Measurements from ENCODE around the gene STARD10. TPM values are rescaled to one million over a fixed set of nuclear protein-coding genes. Genes with fewer than 3 reads are reported as not detected.

STARD10 gene
- total RNA-seq, 1 experiment from 2014 or later: 55.1 TPM

DNA sequence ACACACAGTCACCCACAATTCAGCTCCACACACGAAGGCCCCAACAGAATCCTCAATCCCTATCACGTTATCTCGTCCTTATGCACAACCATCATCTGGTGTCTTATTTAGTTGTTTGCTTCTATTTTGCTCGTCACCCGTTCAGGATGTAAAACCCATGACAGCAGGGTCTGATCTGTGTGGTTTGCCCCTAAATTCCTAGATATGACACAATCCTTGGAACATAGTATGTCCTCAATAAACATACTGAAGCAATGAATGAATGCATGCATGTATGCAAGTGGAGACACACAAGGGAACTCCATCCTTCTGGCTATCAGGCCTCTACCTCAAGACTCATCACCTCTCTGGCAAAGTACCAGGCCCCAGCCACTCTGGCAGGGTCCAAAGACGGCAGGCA lies 20.2 kb downstream of the STARD10 start:
- no peak overlapping the region for H3K4me3 Mint-ChIP-seq (ENCODE audit: low read depth, unreplicated experiment)
- no peaks in the 10 kb centered on the region for H3K9me3 Mint-ChIP-seq (ENCODE audit: low read depth, unreplicated experiment)
- peaks cover 16% of the 10 kb centered on the region for H3K4me1 Mint-ChIP-seq (ENCODE audit: low read depth, unreplicated experiment)
- CTCF ChIA-PET: no interaction called here
- H3K36me3 Mint-ChIP-seq (ENCODE audit: insufficient read depth, unreplicated experiment): peaks cover 7% of the 10 kb centered on the region
- DNase-seq: no peak
- H3K27me3 Mint-ChIP-seq (ENCODE audit: unreplicated experiment): no peaks in the 10 kb centered on the region
- intact Hi-C loops (cut with micrococcal nuclease; ENCODE audit: unreplicated experiment): no loop called here
- no peak overlapping the region for H3K27ac Mint-ChIP-seq (ENCODE audit: unreplicated experiment)
- no TSS peak for BruUV-seq (replicated peaks)
- TF ChIP-seq, protein P1, sequence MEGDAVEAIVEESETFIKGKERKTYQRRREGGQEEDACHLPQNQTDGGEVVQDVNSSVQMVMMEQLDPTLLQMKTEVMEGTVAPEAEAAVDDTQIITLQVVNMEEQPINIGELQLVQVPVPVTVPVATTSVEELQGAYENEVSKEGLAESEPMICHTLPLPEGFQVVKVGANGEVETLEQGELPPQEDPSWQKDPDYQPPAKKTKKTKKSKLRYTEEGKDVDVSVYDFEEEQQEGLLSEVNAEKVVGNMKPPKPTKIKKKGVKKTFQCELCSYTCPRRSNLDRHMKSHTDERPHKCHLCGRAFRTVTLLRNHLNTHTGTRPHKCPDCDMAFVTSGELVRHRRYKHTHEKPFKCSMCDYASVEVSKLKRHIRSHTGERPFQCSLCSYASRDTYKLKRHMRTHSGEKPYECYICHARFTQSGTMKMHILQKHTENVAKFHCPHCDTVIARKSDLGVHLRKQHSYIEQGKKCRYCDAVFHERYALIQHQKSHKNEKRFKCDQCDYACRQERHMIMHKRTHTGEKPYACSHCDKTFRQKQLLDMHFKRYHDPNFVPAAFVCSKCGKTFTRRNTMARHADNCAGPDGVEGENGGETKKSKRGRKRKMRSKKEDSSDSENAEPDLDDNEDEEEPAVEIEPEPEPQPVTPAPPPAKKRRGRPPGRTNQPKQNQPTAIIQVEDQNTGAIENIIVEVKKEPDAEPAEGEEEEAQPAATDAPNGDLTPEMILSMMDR (IDR thresholded peaks at IDR 0.05; ENCODE audit: unreplicated experiment): no peak

DNA sequence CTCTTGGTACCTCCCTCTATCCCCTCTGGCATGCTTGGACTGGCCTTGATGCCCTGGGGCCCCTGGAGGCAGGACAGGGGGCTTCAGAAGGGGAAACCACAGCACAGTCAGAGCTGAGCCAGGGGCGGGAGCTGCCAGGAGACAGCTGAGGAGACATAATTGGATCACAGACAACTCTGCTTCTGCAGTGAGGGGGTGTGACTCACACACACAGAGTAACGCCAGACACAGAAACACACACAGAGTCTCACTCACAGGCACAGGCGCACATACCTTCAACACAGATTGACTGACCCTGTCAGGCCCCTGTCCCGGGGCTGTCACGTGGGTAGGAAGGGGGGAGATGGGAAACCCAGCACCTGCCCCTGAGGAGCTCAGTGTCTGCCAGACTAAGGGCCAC lies 20.6 kb downstream of the STARD10 start:
- peaks cover 20% of the 10 kb centered on the region for H3K4me1 Mint-ChIP-seq (ENCODE audit: low read depth, unreplicated experiment)

DNA sequence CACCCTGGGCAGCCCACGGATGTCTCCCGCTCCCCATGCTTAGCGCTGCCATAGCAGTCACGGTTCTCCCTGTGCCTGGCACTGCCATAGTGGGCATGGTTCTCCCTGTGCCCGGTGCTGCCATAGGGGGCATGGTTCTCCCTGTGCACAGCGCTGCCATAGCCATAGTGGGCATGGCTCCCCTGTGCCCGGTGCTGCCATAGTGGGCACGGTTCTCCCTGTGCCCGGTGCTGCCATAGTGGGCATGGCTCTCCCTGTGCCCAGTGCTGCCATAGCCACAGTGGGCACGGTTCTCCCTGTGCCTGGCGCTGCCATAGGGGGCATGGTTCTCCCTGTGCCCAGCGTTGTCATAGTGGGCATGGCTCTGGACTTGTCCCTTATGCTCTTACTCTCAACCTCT lies 21.8 kb downstream of the STARD10 start:
- TF ChIP-seq, protein P1 (IDR thresholded peaks at IDR 0.05; ENCODE audit: unreplicated experiment): no peak
- no peaks in the 10 kb centered on the region for H3K27me3 Mint-ChIP-seq (ENCODE audit: unreplicated experiment)
- H3K27ac Mint-ChIP-seq (ENCODE audit: unreplicated experiment): no peak overlapping the region
- no TSS peak for BruUV-seq (replicated peaks)
- no peak for DNase-seq
- H3K36me3 Mint-ChIP-seq (ENCODE audit: insufficient read depth, unreplicated experiment): peaks cover 13% of the 10 kb centered on the region
- H3K4me1 Mint-ChIP-seq (ENCODE audit: low read depth, unreplicated experiment): peaks cover 16% of the 10 kb centered on the region
- no peaks in the 10 kb centered on the region for H3K9me3 Mint-ChIP-seq (ENCODE audit: low read depth, unreplicated experiment)
- CTCF ChIA-PET: no interaction called here
- intact Hi-C loops (cut with micrococcal nuclease; ENCODE audit: unreplicated experiment): no loop called here
- no peak overlapping the region for H3K4me3 Mint-ChIP-seq (ENCODE audit: low read depth, unreplicated experiment)

More for the DNA sequence above, 20.6 kb downstream of the STARD10 start:
- no peak for DNase-seq
- Mint-ChIP-seq H3K4me3 (ENCODE audit: low read depth, unreplicated experiment) (no peak overlapping the region), H3K9me3 (ENCODE audit: low read depth, unreplicated experiment) (no peaks in the 10 kb centered on the region), H3K36me3 (ENCODE audit: insufficient read depth, unreplicated experiment) (peaks cover 11% of the 10 kb centered on the region), H3K27me3 (ENCODE audit: unreplicated experiment) (no peaks in the 10 kb centered on the region), H3K27ac (ENCODE audit: unreplicated experiment) (no peak overlapping the region)
- TF ChIP-seq, protein P1 (IDR thresholded peaks at IDR 0.05; ENCODE audit: unreplicated experiment): no peak
- CTCF ChIA-PET: no interaction called here
- intact Hi-C loops (cut with micrococcal nuclease; ENCODE audit: unreplicated experiment): no loop called here
- no TSS peak for BruUV-seq (replicated peaks)

DNA sequence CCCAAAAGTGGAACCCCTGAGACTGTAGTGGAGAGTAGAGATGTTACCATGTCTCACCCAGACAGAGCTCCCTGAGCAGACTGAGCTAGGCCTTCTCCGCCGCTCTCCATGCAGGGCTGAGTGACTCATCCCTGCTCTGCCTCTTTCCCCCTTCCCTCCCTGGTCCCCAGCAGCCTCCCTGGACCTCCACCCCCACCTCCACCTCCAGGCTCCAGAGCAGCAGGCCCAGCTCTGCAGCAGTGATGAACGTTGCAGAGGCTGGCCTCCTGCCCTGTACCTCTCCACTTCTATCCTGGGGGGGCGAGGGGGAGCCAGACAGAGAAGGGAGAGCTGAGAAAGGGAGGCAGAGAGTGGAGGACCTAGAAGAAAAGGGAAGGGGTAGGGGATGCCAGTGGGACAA lies 22.3 kb downstream of the STARD10 start:
- Mint-ChIP-seq H3K9me3 (ENCODE audit: low read depth, unreplicated experiment) (no peaks in the 10 kb centered on the region), H3K4me3 (ENCODE audit: low read depth, unreplicated experiment) (no peak overlapping the region), H3K36me3 (ENCODE audit: insufficient read depth, unreplicated experiment) (peaks cover 13% of the 10 kb centered on the region), H3K4me1 (ENCODE audit: low read depth, unreplicated experiment) (peaks cover 16% of the 10 kb centered on the region), H3K27me3 (ENCODE audit: unreplicated experiment) (no peaks in the 10 kb centered on the region), H3K27ac (ENCODE audit: unreplicated experiment) (no peak overlapping the region)
- DNase-seq: no peak
- intact Hi-C loops (cut with micrococcal nuclease; ENCODE audit: unreplicated experiment): no loop called here
- CTCF ChIA-PET: interaction anchor here (0.6 to 0.8 kb wide), 3 partner anchors 20 to 867 kb away, joined by 3 to 4 read pairs (median 4); no protein-coding TSS in a partner anchor
- BruUV-seq (replicated peaks): no TSS peak
- TF ChIP-seq, protein P1 (IDR thresholded peaks at IDR 0.05; ENCODE audit: unreplicated experiment): no peak
